ENCODE results near the gene CNOT6L. TPM values are rescaled to one million over a fixed set of nuclear protein-coding genes. Genes with fewer than 3 reads are reported as not detected.
"Not testable (repeated sequence)": the region's sequence is repeated elsewhere in the genome, so short reads cannot be mapped to it uniquely, and the experiment has no call there.

CNOT6L gene
- total and polyA plus RNA-seq, 5 experiments from 2014 or later: 58.3 to 231 (median 61.5) TPM

DNA sequence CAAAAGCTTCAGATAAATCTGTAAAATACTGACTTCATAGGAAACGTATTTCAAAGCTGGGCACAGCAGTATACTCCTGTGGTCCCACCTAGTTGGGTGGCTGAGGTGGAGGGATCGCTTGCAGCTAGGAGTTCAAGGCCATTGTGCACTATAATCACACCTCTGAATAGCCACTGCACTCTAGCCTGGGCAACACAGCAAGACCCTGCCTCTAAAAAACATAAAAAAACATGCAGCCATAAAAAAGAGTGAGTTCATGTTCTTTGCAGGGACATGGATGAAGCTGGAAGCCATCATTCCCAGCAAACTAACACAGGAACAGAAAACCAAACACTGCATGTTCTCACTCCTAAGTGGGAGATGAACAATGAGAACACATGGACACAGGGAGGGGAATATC lies 38.4 kb downstream of the CNOT6L start:
- Mint-ChIP-seq H3K36me3 (peaks cover 0 to 23% (median 11%) of the 10 kb centered on the region in 3 donors), H3K4me3 (peak overlapping the region in 8 of 10 donors; percentile 26 to 69 (median 56)), H3K27ac (peak overlapping the region in 9 of 10 donors; percentile 19 to 80 (median 42)), H3K4me1 (peaks cover 40 to 81% (median 76%) of the 10 kb centered on the region in 4 donors)
- H3K27me3 Mint-ChIP-seq, ATAC-seq, DNase-seq, H3K9me3 Mint-ChIP-seq: not testable (repeated sequence)
- POLR2A ChIA-PET: interaction anchor here (1.6 kb wide), 1 partner anchor 26 kb away, joined by 3 read pairs; no protein-coding TSS in a partner anchor

DNA sequence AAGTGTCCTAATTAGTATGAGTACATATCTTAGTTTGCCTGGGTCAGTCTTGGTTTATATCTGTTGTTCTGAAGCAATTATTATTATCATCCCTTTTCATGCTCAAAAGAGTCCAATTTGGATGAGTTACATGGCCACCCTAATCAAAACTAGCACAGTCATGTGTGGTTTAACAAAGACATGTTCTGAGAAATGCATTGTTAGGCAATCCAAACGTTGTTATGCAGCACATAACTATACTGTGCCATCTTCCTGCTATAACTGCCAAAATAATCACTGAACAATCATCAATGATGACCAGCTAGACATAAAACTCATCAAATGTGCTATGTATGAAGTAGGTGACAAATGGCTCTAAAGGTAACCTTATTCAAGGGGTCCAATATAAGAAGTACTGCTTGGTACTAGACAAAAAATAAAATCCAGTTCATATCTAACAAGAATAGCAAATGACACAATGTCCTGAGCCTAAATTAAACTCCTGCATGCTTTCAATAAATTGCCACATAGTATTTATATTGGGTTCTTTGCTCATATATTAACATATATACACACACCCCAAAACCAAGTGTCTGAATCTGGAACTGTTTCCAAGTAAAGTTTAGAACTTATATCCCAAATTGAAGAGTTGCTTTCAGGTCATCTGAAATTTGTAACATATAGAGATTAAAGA lies 41.9 kb downstream of the CNOT6L start:
- peaks cover 0 to 45% (median 14%) of the 10 kb centered on the region in 3 donors for H3K36me3 Mint-ChIP-seq
- peak overlapping the region in 5 of 10 donors; percentile 13 to 31 (median 19) for H3K4me3 Mint-ChIP-seq
- peaks cover 28 to 66% (median 59%) of the 10 kb centered on the region in 4 donors for H3K4me1 Mint-ChIP-seq
- DNase-seq: no peak
- no peaks in the 10 kb centered on the region for H3K27me3 Mint-ChIP-seq
- H3K9me3 Mint-ChIP-seq: no peaks in the 10 kb centered on the region
- peak overlapping the region in 8 of 10 donors; percentile 32 to 76 (median 52) for H3K27ac Mint-ChIP-seq
- peak in 1 of 2 donors; percentile 18 for ATAC-seq
- POLR2A ChIA-PET: interaction anchor here (0.5 to 1.6 kb wide), 2 partner anchors 36 to 85 kb away, joined by 3 to 4 read pairs; no protein-coding TSS in a partner anchor

GRCh38 chr4:77776182-77777134 lies 42.7 kb downstream of the CNOT6L start:
- no peak for ATAC-seq
- peak overlapping the region in 4 of 10 donors; percentile 12 to 46 (median 18) for H3K4me3 Mint-ChIP-seq
- H3K4me1 Mint-ChIP-seq: peaks cover 22 to 59% (median 52%) of the 10 kb centered on the region in 4 donors

DNA sequence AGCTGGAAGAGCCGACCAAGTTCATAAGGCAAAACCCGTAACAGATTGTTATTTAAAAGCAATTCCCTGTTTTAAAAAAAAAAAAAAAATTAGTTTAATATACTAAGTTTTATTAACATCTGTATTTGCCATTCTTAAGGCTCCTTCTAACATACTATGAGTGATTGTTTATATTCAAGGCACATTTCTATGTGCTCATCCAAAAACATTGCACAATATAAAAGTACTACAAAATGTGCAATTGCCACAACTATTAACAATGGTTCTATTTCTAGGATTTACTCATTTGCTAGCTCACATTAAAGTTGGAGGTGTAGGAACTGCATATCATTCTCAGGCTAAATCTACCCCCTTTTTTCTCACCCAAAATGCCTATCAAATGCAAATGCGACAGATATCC lies 46.1 kb downstream of the CNOT6L start:
- DNase-seq (no peak), ATAC-seq (no peak)
- Mint-ChIP-seq H3K4me3 (no peak overlapping the region), H3K36me3 (peaks cover 12 to 79% (median 35%) of the 10 kb centered on the region in 3 donors), H3K27ac (no peak overlapping the region), H3K9me3 (no peaks in the 10 kb centered on the region), H3K4me1 (peaks cover 13 to 48% (median 41%) of the 10 kb centered on the region in 4 donors), H3K27me3 (no peaks in the 10 kb centered on the region)
- POLR2A ChIA-PET: no interaction called here

More at GRCh38 chr4:77776182-77777134, 42.7 kb downstream of the CNOT6L start:
- POLR2A ChIA-PET: interaction anchor here (0.5 to 1.6 kb wide), 2 partner anchors 14 to 37 kb away, joined by 3 to 4 read pairs; no protein-coding TSS in a partner anchor
- peaks cover 0 to 53% (median 16%) of the 10 kb centered on the region in 3 donors for H3K36me3 Mint-ChIP-seq
- H3K27ac Mint-ChIP-seq: peak overlapping the region in 8 of 10 donors; percentile 17 to 76 (median 62)
- H3K27me3 Mint-ChIP-seq: no peaks in the 10 kb centered on the region
- no peak for DNase-seq
- no peaks in the 10 kb centered on the region for H3K9me3 Mint-ChIP-seq

DNA sequence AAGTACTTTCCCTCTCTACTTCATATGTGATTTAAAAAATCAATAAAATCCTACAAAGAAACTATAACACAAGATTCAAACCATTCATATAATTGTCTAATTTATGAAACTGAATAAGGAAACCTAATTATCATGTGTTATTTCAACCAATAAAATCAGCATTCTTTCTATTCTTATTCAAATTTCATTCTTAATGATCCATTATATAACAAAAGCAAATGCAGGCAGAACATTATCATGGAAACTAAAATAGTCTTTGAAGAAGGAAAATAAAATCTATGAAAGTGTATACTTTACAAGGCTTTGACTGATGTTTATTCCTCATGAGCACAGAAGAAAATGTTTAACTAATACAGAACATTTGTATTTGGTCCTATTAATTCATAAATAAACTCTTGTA lies 47.6 kb downstream of the CNOT6L start:
- Mint-ChIP-seq H3K27ac (peak overlapping the region in 3 of 10 donors; percentile 7 to 76 (median 39)), H3K4me1 (peaks cover 7 to 38% (median 28%) of the 10 kb centered on the region in 4 donors), H3K9me3 (no peaks in the 10 kb centered on the region), H3K36me3 (peaks cover 12 to 91% (median 35%) of the 10 kb centered on the region in 3 donors), H3K27me3 (no peaks in the 10 kb centered on the region), H3K4me3 (no peak overlapping the region)
- POLR2A ChIA-PET: no interaction called here
- ATAC-seq (no peak), DNase-seq (no peak)

DNA sequence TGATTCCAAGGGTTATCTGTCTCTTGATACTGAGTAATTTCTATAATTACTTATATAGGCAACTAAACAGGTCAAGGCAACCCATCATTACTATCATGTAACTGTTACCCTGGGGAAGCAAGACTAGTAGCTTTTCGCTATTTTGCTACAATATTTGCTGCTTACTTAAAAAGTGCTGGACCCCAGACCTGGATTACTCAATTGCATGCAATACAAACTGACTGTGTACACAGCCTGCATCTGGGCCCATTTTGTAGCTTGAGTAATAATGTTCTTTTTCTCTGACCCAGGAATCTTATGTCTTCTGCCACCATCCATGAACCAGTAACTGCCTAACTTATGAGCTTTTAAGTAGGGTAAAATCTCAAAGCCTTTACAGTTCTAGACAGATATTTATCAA lies 53.4 kb downstream of the CNOT6L start:
- H3K27ac Mint-ChIP-seq: peak overlapping the region in 7 of 10 donors; percentile 15 to 84 (median 31)
- peaks cover 41 to 85% (median 61%) of the 10 kb centered on the region in 3 donors for H3K36me3 Mint-ChIP-seq
- no peak overlapping the region for H3K4me3 Mint-ChIP-seq
- H3K4me1 Mint-ChIP-seq: peaks cover 10 to 37% (median 25%) of the 10 kb centered on the region in 4 donors
- POLR2A ChIA-PET: no interaction called here
- no peak for DNase-seq
- H3K9me3 Mint-ChIP-seq: peaks cover 0 to 28% (median 14%) of the 10 kb centered on the region in 9 donors
- ATAC-seq: no peak
- H3K27me3 Mint-ChIP-seq: no peaks in the 10 kb centered on the region

DNA sequence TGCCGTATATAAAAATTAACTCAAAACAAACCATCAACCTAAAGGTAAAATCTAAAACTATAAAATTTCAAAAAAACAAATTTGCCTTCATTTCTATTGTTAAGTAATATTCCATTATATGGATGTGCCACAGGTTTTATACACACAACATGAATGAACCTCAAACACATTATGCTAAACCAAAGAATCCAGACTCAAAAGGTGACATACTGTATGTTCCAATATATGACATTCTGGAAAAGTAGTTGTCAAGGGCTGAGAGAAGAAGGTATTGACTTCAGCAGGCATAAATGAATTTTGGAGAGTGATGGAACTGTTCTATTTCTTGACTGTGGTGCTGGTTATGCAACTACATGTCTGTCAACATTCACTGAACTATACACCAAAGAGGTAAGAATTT lies 56.6 kb downstream of the CNOT6L start:
- Mint-ChIP-seq H3K27me3 (no peaks in the 10 kb centered on the region), H3K4me1 (peaks cover 15 to 50% (median 47%) of the 10 kb centered on the region in 4 donors)
- ATAC-seq: no peak

GRCh38 chr4:77761595-77761994 lies 57.6 kb downstream of the CNOT6L start:
- Mint-ChIP-seq H3K4me1 (peaks cover 17 to 52% (median 45%) of the 10 kb centered on the region in 4 donors), H3K27ac (peak overlapping the region in 2 of 10 donors; percentile 45 to 57), H3K4me3 (no peak overlapping the region), H3K36me3 (peaks cover 46 to 87% (median 71%) of the 10 kb centered on the region in 3 donors), H3K27me3 (no peaks in the 10 kb centered on the region), H3K9me3 (peaks cover 0 to 28% (median 14%) of the 10 kb centered on the region in 9 donors)
- no peak for DNase-seq
- POLR2A ChIA-PET: no interaction called here
- no peak for ATAC-seq

More for the DNA sequence above, 56.6 kb downstream of the CNOT6L start:
- peak overlapping the region in 1 of 10 donors; percentile 21 for H3K27ac Mint-ChIP-seq
- no peak overlapping the region for H3K4me3 Mint-ChIP-seq
- H3K36me3 Mint-ChIP-seq: peaks cover 46 to 88% (median 70%) of the 10 kb centered on the region in 3 donors
- POLR2A ChIA-PET: no interaction called here
- peaks cover 0 to 28% (median 14%) of the 10 kb centered on the region in 9 donors for H3K9me3 Mint-ChIP-seq
- no peak for DNase-seq

DNA sequence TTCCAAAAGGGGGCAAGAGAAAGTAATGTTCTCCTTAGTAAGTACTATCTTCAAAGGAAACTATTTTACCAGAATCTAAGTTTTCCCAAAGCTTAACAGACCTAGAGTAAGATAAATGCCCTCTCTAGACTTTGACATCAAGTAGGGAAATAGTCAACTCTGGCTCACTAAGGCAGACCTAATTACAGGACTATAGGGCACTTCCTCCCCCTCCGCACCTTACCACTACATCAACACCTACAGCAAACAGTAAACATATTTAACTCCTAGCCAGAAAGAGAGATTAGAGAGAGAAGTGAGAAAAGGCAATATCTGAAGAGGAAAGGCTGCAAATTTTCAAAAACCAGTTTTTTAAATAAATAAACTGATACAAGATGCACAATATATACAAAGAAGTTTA lies 60.4 kb downstream of the CNOT6L start:
- POLR2A ChIA-PET: no interaction called here
- H3K4me3 Mint-ChIP-seq: peak overlapping the region in 3 of 10 donors; percentile 34 to 55 (median 46)
- H3K27ac Mint-ChIP-seq: peak overlapping the region in 9 of 10 donors; percentile 1 to 78 (median 61)
- H3K9me3 Mint-ChIP-seq: peaks cover 0 to 24% (median 14%) of the 10 kb centered on the region in 9 donors
- H3K4me1 Mint-ChIP-seq: peaks cover 15 to 36% (median 35%) of the 10 kb centered on the region in 4 donors
- H3K27me3 Mint-ChIP-seq: no peaks in the 10 kb centered on the region
- ATAC-seq: no peak
- no peak for DNase-seq
- H3K36me3 Mint-ChIP-seq: peaks cover 44 to 91% (median 72%) of the 10 kb centered on the region in 3 donors

DNA sequence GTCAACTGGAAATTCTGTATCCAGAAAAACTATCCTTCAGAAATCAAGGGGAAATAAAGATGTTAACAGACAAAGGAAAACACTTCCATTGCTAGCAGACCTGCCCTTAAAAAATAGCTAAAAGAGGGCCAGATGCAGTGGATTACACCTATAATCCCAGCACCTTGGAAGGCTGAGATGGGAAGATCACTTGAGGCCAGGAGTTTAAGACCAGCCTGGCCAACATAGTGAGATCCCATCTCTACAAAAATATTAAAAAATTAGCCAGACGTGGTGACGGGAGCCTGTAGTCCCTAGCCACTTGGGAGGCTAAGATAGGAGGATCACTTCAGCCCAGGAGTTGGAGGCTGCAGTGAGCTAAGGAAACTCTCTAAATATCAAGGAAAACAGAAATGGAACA lies 67.4 kb downstream of the CNOT6L start:
- H3K27me3 Mint-ChIP-seq: no peaks in the 10 kb centered on the region
- ATAC-seq (no peak), DNase-seq (no peak)
- peaks cover 0 to 20% (median 11%) of the 10 kb centered on the region in 9 donors for H3K9me3 Mint-ChIP-seq
- peak overlapping the region in 1 of 10 donors; percentile 29 for H3K27ac Mint-ChIP-seq
- POLR2A ChIA-PET: interaction anchor here (0.9 to 1.5 kb wide), 2 partner anchors 9 to 111 kb away, joined by 3 to 7 read pairs; partner anchors contain the start of gene MRPL1
- peak overlapping the region in 1 of 10 donors; percentile 23 for H3K4me3 Mint-ChIP-seq
- H3K4me1 Mint-ChIP-seq: peaks cover 3 to 31% (median 22%) of the 10 kb centered on the region in 4 donors
- H3K36me3 Mint-ChIP-seq: peaks cover 23 to 86% (median 52%) of the 10 kb centered on the region in 3 donors

- H3K36me3 Mint-ChIP-seq: peaks cover 10 to 72% (median 38%) of the 10 kb centered on the region in 3 donors
- no peak for ATAC-seq
- POLR2A ChIA-PET: interaction anchor here (1.3 kb wide), 1 partner anchor 55 kb away, joined by 5 read pairs; no protein-coding TSS in a partner anchor
- peak in 1 of 10 donors; percentile 50 for DNase-seq
- peaks cover 8 to 48% (median 32%) of the 10 kb centered on the region in 4 donors for H3K4me1 Mint-ChIP-seq
- no peak overlapping the region for H3K4me3 Mint-ChIP-seq
- no peaks in the 10 kb centered on the region for H3K27me3 Mint-ChIP-seq
- H3K27ac Mint-ChIP-seq: peak overlapping the region in 2 of 10 donors; percentile 12 to 51
- peaks cover 0 to 4% (median 0%) of the 10 kb centered on the region in 9 donors for H3K9me3 Mint-ChIP-seq
Observed at GRCh38 chr4:77745792-77746191, 73.4 kb downstream of the CNOT6L start.

GRCh38 chr4:77742054-77742453 lies 77.1 kb downstream of the CNOT6L start:
- DNase-seq (no peak), ATAC-seq (no peak)
- Mint-ChIP-seq H3K27ac (peak overlapping the region in 1 of 10 donors; percentile 66), H3K4me1 (peaks cover 15 to 53% (median 33%) of the 10 kb centered on the region in 4 donors), H3K36me3 (peaks cover 4 to 74% (median 41%) of the 10 kb centered on the region in 3 donors), H3K4me3 (peak overlapping the region in 1 of 10 donors; percentile 29), H3K9me3 (no peaks in the 10 kb centered on the region), H3K27me3 (no peaks in the 10 kb centered on the region)
- POLR2A ChIA-PET: interaction anchor here (0.9 kb wide), 1 partner anchor 114 kb away, joined by 3 read pairs; no protein-coding TSS in a partner anchor
